NB4 (cell line): ENCODE data around the gene DPYD.

Experiments
- DNase-seq: peaks from one replicate; pipeline ENCODE4 v3.0.0; 2010; ENCODE audit warnings: low read depth
- H3K4me3 ChIP-seq: one replicate; pipeline ENCODE4 v1.5.1; 2011; ENCODE audit warnings: mild to moderate bottlenecking, low read depth, low read length, moderate library complexity
- MYC ChIP-seq: IDR thresholded peaks from 2 replicates; pipeline ENCODE4 v1.6.1; 2011; ENCODE audit warnings: low read depth, low read length
- POLR2A ChIP-seq: IDR thresholded peaks from 2 replicates; pipeline ENCODE4 v1.6.1; 2011; ENCODE audit warnings: mild to moderate bottlenecking; ENCODE audit not compliant: insufficient read length; ENCODE audit errors: extremely low read depth
- TF ChIP-seq, protein P1 (sequence below): IDR thresholded peaks from 2 replicates; pipeline ENCODE4 v1.6.1; 2011; ENCODE audit warnings: low read depth, low read length
- TF ChIP-seq, protein P2 (sequence below): IDR thresholded peaks from one replicate; pipeline ENCODE4 v1.5.1; 2012; ENCODE audit warnings: low read depth, low read length

DPYD gene

DNA sequence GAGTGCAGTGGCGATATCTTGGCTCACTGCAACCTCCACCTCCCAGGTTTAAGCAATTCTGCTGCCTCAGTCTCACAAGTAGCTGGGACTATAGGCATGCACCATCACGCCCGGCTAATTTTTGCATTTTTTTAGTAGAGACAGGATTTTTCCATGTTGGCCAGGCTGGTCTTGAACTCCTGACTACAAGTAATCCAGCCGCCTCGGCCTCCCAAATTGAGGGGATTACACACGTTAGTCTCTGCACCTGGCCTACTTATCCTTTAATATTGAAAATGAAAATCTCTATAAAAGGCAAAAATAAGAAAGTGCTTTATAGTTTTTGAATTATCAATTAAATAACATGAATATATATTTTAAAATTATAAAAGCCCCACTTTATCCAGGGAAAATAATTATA lies 190.6 kb downstream of the DPYD start:
- TF ChIP-seq POLR2A: no peak
- TF ChIP-seq, protein P1, sequence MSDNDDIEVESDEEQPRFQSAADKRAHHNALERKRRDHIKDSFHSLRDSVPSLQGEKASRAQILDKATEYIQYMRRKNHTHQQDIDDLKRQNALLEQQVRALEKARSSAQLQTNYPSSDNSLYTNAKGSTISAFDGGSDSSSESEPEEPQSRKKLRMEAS: no peak
- TF ChIP-seq, protein P2, sequence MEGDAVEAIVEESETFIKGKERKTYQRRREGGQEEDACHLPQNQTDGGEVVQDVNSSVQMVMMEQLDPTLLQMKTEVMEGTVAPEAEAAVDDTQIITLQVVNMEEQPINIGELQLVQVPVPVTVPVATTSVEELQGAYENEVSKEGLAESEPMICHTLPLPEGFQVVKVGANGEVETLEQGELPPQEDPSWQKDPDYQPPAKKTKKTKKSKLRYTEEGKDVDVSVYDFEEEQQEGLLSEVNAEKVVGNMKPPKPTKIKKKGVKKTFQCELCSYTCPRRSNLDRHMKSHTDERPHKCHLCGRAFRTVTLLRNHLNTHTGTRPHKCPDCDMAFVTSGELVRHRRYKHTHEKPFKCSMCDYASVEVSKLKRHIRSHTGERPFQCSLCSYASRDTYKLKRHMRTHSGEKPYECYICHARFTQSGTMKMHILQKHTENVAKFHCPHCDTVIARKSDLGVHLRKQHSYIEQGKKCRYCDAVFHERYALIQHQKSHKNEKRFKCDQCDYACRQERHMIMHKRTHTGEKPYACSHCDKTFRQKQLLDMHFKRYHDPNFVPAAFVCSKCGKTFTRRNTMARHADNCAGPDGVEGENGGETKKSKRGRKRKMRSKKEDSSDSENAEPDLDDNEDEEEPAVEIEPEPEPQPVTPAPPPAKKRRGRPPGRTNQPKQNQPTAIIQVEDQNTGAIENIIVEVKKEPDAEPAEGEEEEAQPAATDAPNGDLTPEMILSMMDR: no peak
- no peak for TF ChIP-seq MYC
- no peak for DNase-seq
- no peak overlapping the region for H3K4me3 ChIP-seq

- H3K4me3 ChIP-seq: no peak overlapping the region
- no peak for DNase-seq
- TF ChIP-seq, protein P1: no peak
- no peak for TF ChIP-seq POLR2A
- no peak for TF ChIP-seq MYC
- TF ChIP-seq, protein P2: no peak
These were observed 192.4 kb downstream of the DPYD start for GRCh38 chr1:97728436-97728835.

DNA sequence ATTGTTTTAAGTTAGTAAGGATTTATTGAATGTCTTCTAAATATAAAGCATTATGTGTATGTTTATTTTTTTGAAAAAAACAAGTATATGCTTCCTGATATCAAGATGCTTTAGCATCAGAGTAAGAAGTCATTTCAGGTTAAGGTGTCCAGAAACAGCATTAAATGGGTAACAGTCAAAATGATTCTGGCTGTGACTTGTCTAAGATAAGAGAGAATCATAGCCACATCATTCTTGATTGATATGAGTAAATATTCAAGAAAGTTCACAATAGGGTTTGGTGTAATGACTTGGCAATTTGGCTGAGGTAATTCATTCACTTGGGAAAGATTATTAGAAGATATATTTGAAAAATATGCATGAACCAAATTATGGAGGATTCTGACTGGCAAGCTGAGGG lies 193.8 kb downstream of the DPYD start:
- no peak overlapping the region for H3K4me3 ChIP-seq
- TF ChIP-seq, protein P2: no peak
- no peak for TF ChIP-seq MYC
- no peak for TF ChIP-seq POLR2A
- TF ChIP-seq, protein P1: no peak
- no peak for DNase-seq

GRCh38 chr1:97726386-97726785 lies 194.4 kb downstream of the DPYD start:
- H3K4me3 ChIP-seq: no peak overlapping the region
- DNase-seq: no peak
- TF ChIP-seq, protein P2: no peak
- TF ChIP-seq, protein P1: no peak
- no peak for TF ChIP-seq POLR2A
- no peak for TF ChIP-seq MYC

- TF ChIP-seq POLR2A (no peak), MYC (no peak)
- TF ChIP-seq, protein P1: no peak
- TF ChIP-seq, protein P2: no peak
- no peak overlapping the region for H3K4me3 ChIP-seq
- no peak for DNase-seq
These were observed 199.6 kb downstream of the DPYD start for GRCh38 chr1:97721221-97721620.

DNA sequence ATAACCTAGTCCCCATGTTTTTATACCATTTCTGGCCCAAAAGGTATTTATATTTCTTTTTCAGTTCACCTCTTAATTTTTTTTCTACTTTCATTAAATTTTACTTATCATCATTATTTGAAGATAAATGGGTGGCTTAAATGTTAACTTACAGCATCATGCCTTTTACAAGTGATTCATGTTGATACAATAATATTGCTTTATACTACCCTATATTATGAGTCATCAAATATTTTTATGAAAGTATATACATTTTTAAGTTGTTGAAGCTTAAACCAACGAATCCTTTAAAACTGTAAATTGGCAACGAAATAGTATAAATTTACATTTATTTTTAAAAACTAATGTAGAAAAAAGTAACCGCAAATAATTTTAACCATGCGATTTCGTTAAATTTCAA lies 207.9 kb downstream of the DPYD start:
- no peak for TF ChIP-seq POLR2A
- TF ChIP-seq, protein P2: no peak
- TF ChIP-seq, protein P1: no peak
- no peak overlapping the region for H3K4me3 ChIP-seq
- no peak for DNase-seq
